Measurements from ENCODE around the gene RUSC2. TPM values are rescaled to one million over a fixed set of nuclear protein-coding genes. Genes with fewer than 3 reads are reported as not detected.

RUSC2 gene
- total RNA-seq, 1 experiment from 2014 or later, result 49.9 TPM

- no peak for TF ChIP-seq SIN3A (IDR thresholded peaks at IDR 0.05; ENCODE audit: borderline replicate concordance, insufficient read depth, low read depth, low read length)
- TF ChIP-seq CTCF (IDR thresholded peaks at IDR 0.05), result no peak
- TF ChIP-seq REST (IDR thresholded peaks at IDR 0.05; ENCODE audit: insufficient read depth in 1 of 2, low read depth in 2 of 2, low read length in 1 of 2), result no peak
- TF ChIP-seq POLR2AphosphoS5 (IDR thresholded peaks at IDR 0.05; ENCODE audit: low read depth, low read length), result no peak
- no peak for TF ChIP-seq TCF7L2 (IDR thresholded peaks at IDR 0.05; ENCODE audit: low read depth, low read length)
- Histone ChIP-seq H3K27ac (ENCODE audit: low read length) (peak overlapping the region; percentile 4; the same call in 1 of the 2 replicates), H3K36me3 (ENCODE audit: control insufficient read depth, insufficient read depth, low read length) (no peaks in the 10 kb centered on the region), H3K27me3 (ENCODE audit: control insufficient read depth, insufficient read depth, low read length) (no peaks in the 10 kb centered on the region), H3K4me3 (ENCODE audit: low read depth in 2 of 2, low read length in 2 of 2) (no peak overlapping the region), H3K9me3 (ENCODE audit: control insufficient read depth, insufficient read depth, low read depth, low read length) (no peaks in the 10 kb centered on the region), H3K4me1 (ENCODE audit: control insufficient read depth, insufficient read depth, low read length) (peaks cover 19% of the 10 kb centered on the region)
- ChIA-PET CTCF (interaction anchor here (0.7 to 1.6 kb wide), 2 partner anchors 34 to 67 kb away, joined by 4 to 7 read pairs; no protein-coding TSS in a partner anchor), POLR2A (interaction anchor here (0.6 kb wide), 1 partner anchor 251 kb away, joined by 3 read pairs; no protein-coding TSS in a partner anchor)
- ATAC-seq (no peak), DNase-seq (ENCODE audit: low read depth, low spot score) (no peak)
- in situ Hi-C loops (cut with HindIII; ENCODE audit: low pct_unique_long_range_greater_than_20kb, low sequenced_read_pairs), result no loop called here
- intact Hi-C loops (cut with micrococcal nuclease; ENCODE audit: unreplicated experiment), result no loop called here
- BruUV-seq (replicated peaks), result no TSS peak
Measured at GRCh38 chr9:35487081-35487480, 2.8 kb upstream of the RUSC2 start.

- TF ChIP-seq TCF7L2 (IDR thresholded peaks at IDR 0.05; ENCODE audit: low read depth, low read length) (no peak), POLR2AphosphoS5 (IDR thresholded peaks at IDR 0.05; ENCODE audit: low read depth, low read length) (no peak), REST (IDR thresholded peaks at IDR 0.05; ENCODE audit: insufficient read depth in 1 of 2, low read depth in 2 of 2, low read length in 1 of 2) (no peak), SIN3A (IDR thresholded peaks at IDR 0.05; ENCODE audit: borderline replicate concordance, insufficient read depth, low read depth, low read length) (no peak), CTCF (IDR thresholded peaks at IDR 0.05) (no peak)
- ATAC-seq (no peak), DNase-seq (ENCODE audit: low read depth, low spot score) (no peak)
- in situ Hi-C loops (cut with HindIII; ENCODE audit: low pct_unique_long_range_greater_than_20kb, low sequenced_read_pairs), result no loop called here
- H3K9me3 ChIP-seq (ENCODE audit: control insufficient read depth, insufficient read depth, low read depth, low read length), result no peaks in the 10 kb centered on the region; the same call in 1 of the 2 replicates
- intact Hi-C loops (cut with micrococcal nuclease; ENCODE audit: unreplicated experiment), result no loop called here
- BruUV-seq (replicated peaks), result no TSS peak
- H3K4me1 ChIP-seq (ENCODE audit: control insufficient read depth, insufficient read depth, low read length), result peaks cover 25% of the 10 kb centered on the region
- ChIA-PET POLR2A (no interaction called here), CTCF (interaction anchor here (0.7 kb wide), 1 partner anchor 33 kb away, joined by 4 read pairs; no protein-coding TSS in a partner anchor)
- peak overlapping the region; percentile 99 for H3K27ac ChIP-seq (ENCODE audit: low read length)
- H3K36me3 ChIP-seq (ENCODE audit: control insufficient read depth, insufficient read depth, low read length), result no peaks in the 10 kb centered on the region
- no peak overlapping the region for H3K4me3 ChIP-seq (ENCODE audit: low read depth in 2 of 2, low read length in 2 of 2)
- no peaks in the 10 kb centered on the region for H3K27me3 ChIP-seq (ENCODE audit: control insufficient read depth, insufficient read depth, low read length)
Measured at GRCh38 chr9:35488021-35488420, 1.9 kb upstream of the RUSC2 start.

Measured in Panc1 (cell line).